OCI-LY1 (cell line): ENCODE results near the gene CDK11A.
"Not testable (repeated sequence)": the region's sequence is repeated elsewhere in the genome, so short reads cannot be mapped to it uniquely, and the experiment has no call there.

Experiments
- EZH2 ChIP-seq: fragments of 200-600 bp; sonication (generic), shearing (Covaris generic); IDR thresholded peaks from 2 replicates; pipeline ENCODE4 v1.8.0; 2017; ENCODE audit warnings: borderline replicate concordance, mixed run types, mild to moderate bottlenecking, antibody characterized with exemption, low read length, moderate library complexity, mixed read lengths
- TF ChIP-seq, protein P1 (sequence below): fragments of 200-600 bp; sonication (generic), shearing (Covaris generic); IDR thresholded peaks from 2 replicates; pipeline ENCODE4 v1.5.1; 2017; ENCODE audit warnings: mild to moderate bottlenecking, antibody characterized with exemption, low read length, moderate library complexity, mixed read lengths

DNA sequence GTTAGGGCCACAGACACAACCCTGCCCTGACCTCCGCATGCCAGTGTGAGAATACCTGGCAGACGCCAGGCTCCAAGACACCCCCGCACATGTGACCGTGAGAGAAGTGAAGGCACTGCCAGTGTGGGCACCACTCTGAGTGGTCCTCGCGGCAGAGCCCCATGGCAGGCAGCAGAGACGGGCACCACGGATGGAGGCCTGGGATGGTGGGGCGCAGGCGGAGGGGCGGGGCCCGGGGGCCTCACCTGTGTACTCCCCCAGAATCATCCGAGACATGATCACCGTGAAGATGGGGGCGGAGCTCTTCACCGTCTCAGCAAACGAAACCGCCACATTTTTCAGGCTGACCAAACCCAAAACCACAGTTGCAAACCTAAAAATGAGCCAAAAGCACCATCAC lies 48.9 kb downstream of the CDK11A start:
- TF ChIP-seq, protein P1, sequence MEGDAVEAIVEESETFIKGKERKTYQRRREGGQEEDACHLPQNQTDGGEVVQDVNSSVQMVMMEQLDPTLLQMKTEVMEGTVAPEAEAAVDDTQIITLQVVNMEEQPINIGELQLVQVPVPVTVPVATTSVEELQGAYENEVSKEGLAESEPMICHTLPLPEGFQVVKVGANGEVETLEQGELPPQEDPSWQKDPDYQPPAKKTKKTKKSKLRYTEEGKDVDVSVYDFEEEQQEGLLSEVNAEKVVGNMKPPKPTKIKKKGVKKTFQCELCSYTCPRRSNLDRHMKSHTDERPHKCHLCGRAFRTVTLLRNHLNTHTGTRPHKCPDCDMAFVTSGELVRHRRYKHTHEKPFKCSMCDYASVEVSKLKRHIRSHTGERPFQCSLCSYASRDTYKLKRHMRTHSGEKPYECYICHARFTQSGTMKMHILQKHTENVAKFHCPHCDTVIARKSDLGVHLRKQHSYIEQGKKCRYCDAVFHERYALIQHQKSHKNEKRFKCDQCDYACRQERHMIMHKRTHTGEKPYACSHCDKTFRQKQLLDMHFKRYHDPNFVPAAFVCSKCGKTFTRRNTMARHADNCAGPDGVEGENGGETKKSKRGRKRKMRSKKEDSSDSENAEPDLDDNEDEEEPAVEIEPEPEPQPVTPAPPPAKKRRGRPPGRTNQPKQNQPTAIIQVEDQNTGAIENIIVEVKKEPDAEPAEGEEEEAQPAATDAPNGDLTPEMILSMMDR, result not testable (repeated sequence)
- not testable (repeated sequence) for TF ChIP-seq EZH2
